H1 (cell line): ENCODE results near the gene RELT.

ENCODE experiments used
- CTCF ChIP-seq, 3 experiments: IDR thresholded peaks; 1 replicate in 2 of 3; 2 replicates in 1 of 3; pipeline versions ENCODE4 v1.5.1 to v1.6.1; 2011; ENCODE audit warnings: low read length in 3 of 3, mild to moderate bottlenecking in 3 of 3, inconsistent platforms in 2 of 3, low read depth in 1 of 3, moderate library complexity in 1 of 3; ENCODE audit not compliant: insufficient read depth in 1 of 3; ENCODE audit errors: control extremely low read depth in 1 of 3
- EP300 ChIP-seq, 2 experiments: IDR thresholded peaks; 1 replicate in 1 of 2; 2 replicates in 1 of 2; pipeline ENCODE4 v1.6.1; 2011 to 2012; ENCODE audit warnings: low read depth in 2 of 2, low read length in 2 of 2, mild to moderate bottlenecking in 2 of 2, borderline replicate concordance in 1 of 2, inconsistent platforms in 1 of 2, moderate library complexity in 1 of 2
- EZH2 ChIP-seq: fragments of 200-600 bp; sonication (generic); IDR thresholded peaks from 2 replicates; pipeline ENCODE4 v1.7.1; 2012; ENCODE audit warnings: low read depth, mild to moderate bottlenecking, moderate library complexity, low read length, inconsistent platforms; ENCODE audit not compliant: severe bottlenecking
- JUN ChIP-seq: IDR thresholded peaks from 2 replicates; pipeline ENCODE4 v1.6.1; 2011; ENCODE audit warnings: low read depth, mild to moderate bottlenecking, improper control_type of control experiment, low read length
- MAX ChIP-seq: IDR thresholded peaks from 2 replicates; pipeline ENCODE4 v1.6.1; 2012; ENCODE audit warnings: inconsistent platforms
- RFX5 ChIP-seq: IDR thresholded peaks from 2 replicates; pipeline ENCODE4 v1.6.1; 2011; ENCODE audit warnings: low read depth, low read length, improper control_type of control experiment, borderline replicate concordance
- SIN3A ChIP-seq, 2 experiments: IDR thresholded peaks in 1 of 2; conservative IDR thresholded peaks in 1 of 2; 2 replicates each; pipeline ENCODE4 v1.6.1; 2011 to 2012; ENCODE audit warnings: low read length in 2 of 2, improper control_type of control experiment in 1 of 2, low read depth in 1 of 2, mild to moderate bottlenecking in 1 of 2
- TEAD4 ChIP-seq: IDR thresholded peaks from 2 replicates; pipeline ENCODE4 v1.6.1; 2012; ENCODE audit warnings: low read depth, low read length, inconsistent platforms, mixed read lengths
- USF2 ChIP-seq: IDR thresholded peaks from 2 replicates; pipeline ENCODE4 v1.6.1; 2011; ENCODE audit warnings: low read length, improper control_type of control experiment

- TF ChIP-seq CTCF (IDR thresholded peaks at IDR 0.05; ENCODE audit: control extremely low read depth in 1 of 3, insufficient read depth in 1 of 3, low read depth in 1 of 3, low read length in 3 of 3), result no peak
- TF ChIP-seq MAX, result no peak
- TF ChIP-seq USF2, result no peak
- no peak for TF ChIP-seq JUN
- no peak for TF ChIP-seq EZH2
- no peak for TF ChIP-seq TEAD4
- no peak for TF ChIP-seq RFX5
- TF ChIP-seq EP300 (IDR thresholded peaks at IDR 0.05; ENCODE audit: borderline replicate concordance in 1 of 2, low read depth in 2 of 2, low read length in 2 of 2), result no peak
- no peak for TF ChIP-seq SIN3A (conservative IDR thresholded peaks at IDR 0.05 in 1 of 2, IDR thresholded peaks at IDR 0.05 in 1 of 2; ENCODE audit: low read depth in 1 of 2, low read length in 2 of 2)
Observed at GRCh38 chr11:73386546-73386945, 10.3 kb downstream of the RELT start.
